ENCODE results near the gene RNASE7.
A peak's percentile ranks its signal among the peaks of the same experiment; 100 is the strongest.

RNASE7 gene

GRCh38 chr14:21092273-21093011, 50.3 kb downstream of the RNASE7 start:
- FAIRE-seq (no peak), DNase-seq (ENCODE audit: insufficient read length, low spot score) (peak; percentile 85)
- TF ChIP-seq CTCF (IDR thresholded peaks at IDR 0.05; ENCODE audit: insufficient read depth, missing control alignments) = peak; percentile 99

- FAIRE-seq = no peak
- no peak for TF ChIP-seq CTCF (IDR thresholded peaks at IDR 0.05; ENCODE audit: insufficient read depth, missing control alignments)
- no peak for DNase-seq (ENCODE audit: insufficient read length, low spot score)
Observed at GRCh38 chr14:21093018-21093417, 50.9 kb downstream of the RNASE7 start.
